GM11168 (cell line): Measurements from ENCODE around the gene FAM13A.

ENCODE experiments used
- in situ Hi-C: fragments of 300-500 bp; cut with MboI; formaldehyde crosslinking; loops from one replicate; pipeline ENCODE4 v1.12.0; 2022; ENCODE audit warnings: low sequenced_read_pairs; ENCODE audit not compliant: unreplicated experiment

FAM13A gene

DNA sequence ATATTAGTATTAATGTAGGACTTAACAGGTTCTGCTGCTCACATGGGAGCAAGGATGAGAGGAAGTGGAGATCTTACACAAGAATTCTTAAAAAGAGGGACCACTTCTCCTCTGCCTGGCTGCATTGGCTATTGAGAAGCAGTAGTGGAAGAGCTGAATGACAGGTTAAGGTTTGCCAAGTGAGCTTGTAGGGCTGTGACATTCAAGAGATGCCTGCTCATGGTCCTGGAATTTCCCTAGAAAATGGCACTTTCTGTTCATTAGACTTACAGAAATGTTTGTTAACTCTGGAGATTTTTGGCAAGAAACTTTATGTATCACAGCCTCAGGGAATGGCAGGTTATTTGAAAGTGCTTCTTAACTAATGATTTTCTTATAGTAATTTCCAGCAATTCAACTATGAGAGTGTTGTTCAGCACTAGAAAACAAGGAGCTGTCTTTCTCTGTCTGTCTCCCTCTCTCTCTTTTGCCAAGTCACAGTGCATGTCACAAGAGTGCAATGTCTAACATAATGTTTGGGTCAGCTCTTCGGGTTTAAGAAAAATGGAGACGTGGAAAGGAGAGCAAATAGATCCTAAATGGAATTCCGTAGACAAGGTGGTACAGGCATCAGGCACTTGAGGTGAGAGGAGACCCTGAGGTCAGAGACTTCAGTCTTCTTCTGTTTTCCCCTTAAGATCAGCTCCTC lies 351.0 kb downstream of the FAM13A start:
- in situ Hi-C loops = no loop called here

DNA sequence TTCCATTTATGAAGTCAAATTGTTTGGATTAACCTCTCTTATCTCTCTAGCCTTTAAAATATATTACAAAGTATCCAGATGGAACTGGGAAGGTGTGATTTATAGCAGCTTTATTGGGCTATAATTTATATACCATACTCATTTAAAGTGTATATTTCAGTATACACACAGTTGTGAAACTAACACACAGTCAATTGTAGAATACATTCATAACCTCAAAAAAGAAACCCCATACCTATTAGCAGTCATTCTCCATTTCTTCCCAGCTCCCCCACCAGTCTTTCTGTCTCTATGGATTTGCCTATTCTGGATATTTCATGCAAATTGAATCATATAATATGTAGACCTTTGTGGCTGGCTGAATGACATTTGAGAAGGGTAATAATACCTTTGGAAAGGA lies 351.8 kb downstream of the FAM13A start:
- in situ Hi-C loops = no loop called here

DNA sequence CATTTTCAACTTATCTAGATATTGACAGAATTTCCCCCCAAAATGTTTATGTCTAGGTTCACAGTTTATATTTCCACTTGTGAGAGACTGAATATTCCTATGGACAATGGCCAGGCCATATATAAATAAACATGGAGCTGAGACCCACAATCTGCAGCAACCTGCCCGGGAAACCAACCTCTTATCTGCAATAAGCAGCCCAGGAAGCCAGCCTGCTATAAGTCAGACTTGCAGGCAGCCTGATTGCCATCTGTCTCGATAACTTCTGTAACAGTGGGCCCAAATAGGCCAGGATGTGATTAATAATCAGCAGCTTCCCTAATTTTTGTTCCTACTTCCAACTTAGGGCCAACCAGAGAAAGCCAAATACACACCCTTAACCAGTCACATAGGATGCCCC lies 354.2 kb downstream of the FAM13A start:
- in situ Hi-C loops = no loop called here

DNA sequence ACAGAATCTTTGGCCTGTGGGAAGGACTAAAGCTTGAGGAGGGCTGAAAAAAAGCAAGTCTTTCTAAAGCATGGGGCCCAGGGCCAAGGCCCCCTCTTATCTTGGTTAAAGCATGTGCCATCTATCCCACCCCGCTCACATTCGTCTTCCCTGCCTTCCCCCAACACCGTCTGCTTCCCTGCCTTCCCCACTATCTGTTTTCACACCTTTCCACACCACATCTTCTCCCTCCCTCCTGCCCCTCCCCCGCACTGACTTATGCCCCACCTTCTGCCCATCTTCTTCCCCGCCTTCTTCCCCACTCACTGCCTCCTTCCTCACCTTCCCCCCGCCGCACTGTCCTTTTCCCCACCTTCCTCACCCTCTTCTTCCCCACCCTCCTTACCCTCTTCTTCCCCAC lies 358.5 kb downstream of the FAM13A start:
- in situ Hi-C loops = no loop called here

DNA sequence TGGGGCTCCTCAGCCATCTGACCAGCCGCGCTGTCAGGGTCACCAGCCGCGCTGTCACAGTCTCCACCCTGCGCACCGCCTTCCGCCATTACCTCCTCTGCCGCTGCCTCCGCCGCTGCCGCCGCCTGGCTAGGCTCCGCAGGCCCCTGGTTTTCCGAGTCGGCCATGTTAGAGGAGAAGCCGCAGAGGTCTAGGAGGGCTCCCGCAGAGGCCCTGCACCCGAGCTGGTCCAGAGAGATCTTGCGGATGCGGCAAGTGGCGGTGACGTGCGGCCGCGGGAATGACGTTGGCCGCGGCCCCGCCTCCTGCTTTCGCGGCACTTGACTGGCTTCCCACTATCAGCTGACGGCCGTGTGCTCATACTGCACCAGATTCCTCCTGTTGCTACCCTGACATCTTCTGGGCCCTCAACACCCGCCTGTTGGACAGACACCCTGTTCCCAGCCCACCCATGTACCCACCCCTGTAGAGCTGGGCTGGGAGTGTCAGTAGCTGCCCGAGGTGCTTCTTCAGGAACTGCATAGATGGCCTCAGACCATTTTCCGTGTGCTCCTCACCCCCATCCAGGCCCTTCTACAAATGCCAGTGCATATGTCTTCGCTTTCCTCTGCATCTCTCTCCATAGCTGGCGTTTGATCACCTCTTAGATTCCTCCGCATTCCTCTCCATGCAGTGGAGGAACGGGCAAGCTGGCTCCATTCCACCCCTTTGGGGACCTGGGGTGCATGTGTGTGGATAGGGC lies 359.2 kb downstream of the FAM13A start, which contains the start of gene NAP1L5:
Gene NAP1L5 (minus strand): TSS at position 242 of the 742 bp plus-strand sequence. CDS start 75 bp downstream, at position 167.
- in situ Hi-C loops = no loop called here

DNA sequence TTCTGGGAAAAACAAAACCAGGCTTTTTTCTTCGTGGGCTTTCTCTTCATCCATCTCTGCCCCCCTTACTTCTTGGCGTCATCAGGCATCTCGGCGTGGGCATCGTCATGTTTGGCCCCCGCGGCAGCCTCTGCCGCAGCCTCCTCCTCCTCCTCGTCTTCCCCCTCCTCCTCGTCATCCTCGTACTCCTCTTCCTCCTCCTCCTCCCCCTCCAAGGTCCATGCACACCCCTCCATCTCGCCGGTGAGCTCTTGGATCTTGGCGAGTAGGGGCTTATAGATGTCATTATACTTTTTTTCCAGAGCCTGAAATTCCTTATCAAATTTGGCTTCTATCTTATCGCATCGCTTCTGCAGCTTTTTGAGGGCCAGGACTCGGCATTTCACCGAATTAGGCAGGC lies 359.8 kb downstream of the FAM13A start:
- in situ Hi-C loops = no loop called here

DNA sequence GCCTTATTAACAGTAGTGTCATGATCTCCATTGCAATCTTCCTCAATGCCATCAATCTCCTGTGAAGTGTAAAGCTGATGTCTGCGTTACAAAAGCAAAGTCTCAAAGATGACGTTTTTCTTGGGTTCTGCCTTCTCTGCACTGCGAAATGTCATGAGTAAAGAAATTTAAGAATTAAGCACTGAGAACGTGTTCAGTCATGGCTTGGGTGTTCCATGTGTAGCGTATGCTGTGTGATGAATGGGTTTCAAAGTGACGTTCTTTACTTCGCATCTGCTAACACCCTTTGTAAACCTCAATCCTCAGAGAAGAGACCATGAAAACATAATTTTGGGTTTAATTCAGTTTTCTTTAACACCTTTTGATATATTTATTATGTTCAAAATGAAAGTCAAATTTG lies 360.4 kb downstream of the FAM13A start:
- in situ Hi-C loops = no loop called here

DNA sequence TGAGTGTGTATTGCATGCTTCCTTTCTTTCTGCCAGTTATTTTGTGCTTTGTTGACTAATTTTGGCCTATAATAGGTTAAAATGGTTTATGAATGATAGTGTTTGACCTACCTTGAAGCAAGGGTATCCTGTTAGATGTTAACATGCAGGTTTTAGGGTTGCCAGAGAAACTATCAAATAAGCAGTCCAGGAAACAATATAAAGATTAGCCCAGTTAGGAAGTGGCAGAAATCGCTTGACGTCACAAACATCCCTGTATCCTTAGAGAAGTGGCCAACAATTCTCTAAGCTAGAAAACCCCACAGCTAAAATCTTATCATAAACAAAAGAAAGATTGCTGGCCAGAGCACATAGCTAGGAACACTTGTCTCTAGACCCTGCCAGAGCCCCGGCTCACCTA lies 363.2 kb downstream of the FAM13A start:
- in situ Hi-C loops = no loop called here

DNA sequence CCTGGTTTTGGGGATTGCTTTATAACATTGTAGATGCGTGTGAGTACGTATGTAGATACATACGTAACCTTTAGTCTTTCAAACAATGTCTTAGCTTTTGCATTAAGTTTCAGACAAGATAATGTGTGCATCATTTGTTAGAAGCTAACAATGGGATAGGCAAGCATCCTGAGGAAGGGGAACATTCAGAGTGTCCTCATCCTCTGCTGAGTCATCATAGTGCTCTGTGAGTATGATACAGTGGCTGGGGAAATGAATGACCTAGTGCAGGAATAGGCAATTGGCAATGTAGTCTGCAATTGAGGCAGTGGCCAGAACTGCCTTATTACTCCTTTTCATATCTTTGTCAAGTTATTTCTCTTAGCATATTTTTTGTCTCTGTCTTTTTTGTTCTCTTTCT lies 366.6 kb downstream of the FAM13A start:
- in situ Hi-C loops = no loop called here

DNA sequence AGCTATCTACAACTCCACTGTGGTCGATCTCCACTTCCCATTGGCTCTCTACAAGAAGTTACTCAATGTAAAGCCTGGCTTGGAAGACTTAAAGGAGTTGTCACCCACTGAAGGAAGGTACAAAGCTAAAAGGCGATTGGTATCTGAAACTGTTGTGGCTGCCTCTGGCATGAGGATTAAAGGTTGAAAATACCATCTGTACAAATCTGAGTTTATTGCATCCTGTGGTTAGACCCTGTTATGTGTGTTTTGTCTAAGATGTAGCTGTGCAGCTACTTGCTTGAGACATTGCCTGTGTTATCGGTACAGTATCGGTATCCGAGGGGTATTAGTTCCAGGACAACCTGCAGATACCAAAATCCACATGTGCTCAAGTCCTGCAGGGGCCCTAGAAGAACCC lies 375.8 kb downstream of the FAM13A start:
- in situ Hi-C loops = no loop called here
